Activated naive CD4-positive, alpha-beta T cell treated with anti-CD3 and anti-CD28 coated beads, Interleukin-2, amount 50 U/mL, for 24 hours (primary cell): ENCODE data around the gene XRCC1.

Experiments used
- H3K27ac Mint-ChIP-seq: one replicate; pipeline ENCODE4 v1.8.0; 2021; ENCODE audit warnings: mild to moderate bottlenecking, mixed read lengths
- H3K27me3 Mint-ChIP-seq: one replicate; pipeline ENCODE4 v1.8.0; 2021; ENCODE audit warnings: mixed read lengths
- H3K36me3 Mint-ChIP-seq: one replicate; pipeline ENCODE4 v1.8.0; 2021; ENCODE audit warnings: mixed read lengths
- H3K4me1 Mint-ChIP-seq: one replicate; pipeline ENCODE4 v1.8.0; 2021; ENCODE audit warnings: mixed read lengths
- H3K4me3 Mint-ChIP-seq: one replicate; pipeline ENCODE4 v1.8.0; 2021; ENCODE audit warnings: mild to moderate bottlenecking, mixed read lengths
- H3K9me3 Mint-ChIP-seq: one replicate; pipeline ENCODE4 v1.8.0; 2021; ENCODE audit warnings: mixed read lengths

XRCC1 gene

DNA sequence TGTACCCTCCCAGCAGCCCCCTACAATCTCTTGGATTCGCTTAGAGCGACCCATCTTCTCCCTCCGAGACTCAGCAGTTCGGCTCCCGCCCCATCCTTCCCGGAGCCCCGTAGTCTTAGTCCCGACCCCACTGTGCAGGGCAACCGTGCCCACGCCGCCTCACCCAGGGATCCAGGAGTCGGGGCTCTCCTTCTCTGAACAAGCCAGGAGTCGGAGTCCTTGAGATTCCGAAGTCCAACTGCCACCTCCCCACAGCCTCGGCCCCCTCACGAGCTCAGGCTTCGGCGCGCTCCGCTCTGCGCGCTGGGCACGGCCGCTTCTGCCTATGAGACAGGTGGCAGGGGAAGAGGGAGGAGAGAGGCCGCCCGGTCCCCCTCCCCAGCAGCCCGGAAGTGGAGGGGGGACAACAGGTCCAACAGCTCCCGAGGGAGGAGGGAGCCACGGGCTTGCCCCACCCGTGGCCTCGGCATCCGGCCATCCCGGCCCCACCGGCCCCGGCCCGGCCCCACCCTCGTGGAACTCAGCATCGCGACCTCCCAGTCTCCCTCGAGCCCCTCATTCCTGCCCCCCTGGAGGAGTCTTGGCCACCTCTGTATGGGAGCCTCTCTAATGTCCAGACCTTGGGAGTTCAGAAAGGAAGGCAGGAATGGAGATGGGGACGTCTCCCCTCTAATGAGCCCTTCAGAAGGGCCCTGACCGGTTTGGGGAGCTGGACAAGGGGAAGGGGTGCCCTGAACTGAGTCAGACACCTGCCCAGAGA is 70.7 kb downstream of the XRCC1 start, which contains the start of gene PHLDB3:
PHLDB3 (minus strand) TSS at position 321 of the 760 bp plus-strand sequence. CDS start 628 bp downstream, outside the sequence.
- Mint-ChIP-seq H3K27ac (peak within 1 kb of the TSS; percentile 97), H3K36me3 (peaks cover 7% of the 10 kb centered on the region), H3K4me3 (peak within 1 kb of the TSS; percentile 96), H3K9me3 (no peaks in the 10 kb centered on the region), H3K27me3 (no peaks in the 10 kb centered on the region), H3K4me1 (peaks cover 41% of the 10 kb centered on the region)

DNA sequence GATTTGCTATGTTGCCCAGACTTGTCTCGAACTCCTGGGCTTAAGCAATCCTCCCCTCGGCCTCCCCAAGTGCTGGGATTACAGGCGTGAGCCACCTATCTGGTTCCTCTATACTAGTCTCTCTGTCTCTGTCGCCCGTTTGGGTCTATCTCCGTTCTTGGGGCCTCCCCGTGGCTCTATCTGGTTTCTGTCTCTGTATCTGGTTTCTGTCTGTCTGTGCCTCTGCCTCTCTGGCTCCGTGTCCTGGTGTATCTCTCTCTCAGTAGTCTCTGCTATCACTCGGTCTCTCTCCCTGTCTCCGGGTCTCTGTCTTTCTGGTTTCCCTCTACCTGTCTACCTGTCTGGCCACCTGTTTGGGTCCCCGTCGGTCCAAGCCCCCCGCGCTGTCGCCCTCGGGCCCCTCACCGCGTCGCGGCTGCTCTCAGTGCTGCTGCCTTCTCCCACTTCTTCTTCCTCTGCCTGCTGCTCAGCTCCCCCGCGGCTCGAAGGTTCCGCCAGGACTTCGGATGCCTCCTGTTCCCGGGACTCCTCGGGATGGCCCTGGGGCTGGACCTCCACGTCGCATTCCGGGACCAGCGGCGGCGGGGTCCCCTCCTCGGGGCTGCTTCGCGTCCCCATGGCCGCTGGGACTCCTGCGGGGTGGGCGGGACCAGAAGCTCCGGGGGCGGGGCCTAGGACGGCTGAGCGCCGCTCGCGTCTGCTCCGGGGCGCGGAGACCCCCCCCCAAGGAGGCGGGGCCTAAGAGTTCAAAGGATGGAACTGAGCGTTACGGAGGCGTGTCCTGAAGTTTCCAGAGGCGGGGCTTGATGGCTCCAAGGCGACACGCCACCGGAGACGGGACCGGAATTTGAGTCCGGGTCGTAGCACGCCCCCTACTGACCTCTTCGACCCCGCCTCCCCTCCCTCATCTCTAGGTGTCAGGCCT is 71.6 kb downstream of the XRCC1 start:
- peak overlapping the region; percentile 97 for H3K27ac Mint-ChIP-seq

DNA sequence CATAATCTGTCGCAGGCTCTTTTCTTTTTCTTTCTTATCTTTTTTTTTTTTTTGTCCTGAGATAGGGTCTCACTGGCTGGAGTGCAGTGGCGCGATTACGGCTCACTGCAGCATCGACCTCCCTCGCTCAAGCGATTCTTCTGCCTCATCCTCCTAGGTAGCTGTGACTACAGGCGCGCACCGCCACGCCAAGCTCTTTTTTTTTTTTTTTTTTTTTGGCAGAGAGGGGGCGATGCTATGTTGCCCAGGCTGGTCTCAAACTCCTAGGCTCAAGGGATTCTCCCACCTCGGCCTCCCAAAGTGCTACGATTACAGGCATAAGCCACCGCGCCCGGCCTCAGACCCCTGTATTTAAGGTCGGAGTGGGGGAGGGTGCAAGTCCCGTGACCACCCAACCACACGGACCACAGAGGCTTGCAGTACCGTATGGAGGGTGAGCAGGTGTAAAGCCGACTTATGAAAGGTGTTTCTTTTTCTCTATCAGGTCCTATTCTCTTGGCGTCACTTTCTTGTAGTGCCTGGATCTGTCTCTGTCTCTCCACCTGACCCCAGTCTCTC is 72.8 kb downstream of the XRCC1 start:
- Mint-ChIP-seq H3K27ac (peak overlapping the region; percentile 63), H3K36me3 (peaks cover 7% of the 10 kb centered on the region), H3K27me3 (no peaks in the 10 kb centered on the region), H3K4me3 (peak overlapping the region; percentile 96), H3K4me1 (peaks cover 45% of the 10 kb centered on the region), H3K9me3 (no peaks in the 10 kb centered on the region)

More for the DNA sequence above, 71.6 kb downstream of the XRCC1 start:
- Mint-ChIP-seq H3K27me3 (no peaks in the 10 kb centered on the region), H3K4me1 (peaks cover 41% of the 10 kb centered on the region), H3K9me3 (no peaks in the 10 kb centered on the region), H3K36me3 (peaks cover 7% of the 10 kb centered on the region), H3K4me3 (peak overlapping the region; percentile 96)

DNA sequence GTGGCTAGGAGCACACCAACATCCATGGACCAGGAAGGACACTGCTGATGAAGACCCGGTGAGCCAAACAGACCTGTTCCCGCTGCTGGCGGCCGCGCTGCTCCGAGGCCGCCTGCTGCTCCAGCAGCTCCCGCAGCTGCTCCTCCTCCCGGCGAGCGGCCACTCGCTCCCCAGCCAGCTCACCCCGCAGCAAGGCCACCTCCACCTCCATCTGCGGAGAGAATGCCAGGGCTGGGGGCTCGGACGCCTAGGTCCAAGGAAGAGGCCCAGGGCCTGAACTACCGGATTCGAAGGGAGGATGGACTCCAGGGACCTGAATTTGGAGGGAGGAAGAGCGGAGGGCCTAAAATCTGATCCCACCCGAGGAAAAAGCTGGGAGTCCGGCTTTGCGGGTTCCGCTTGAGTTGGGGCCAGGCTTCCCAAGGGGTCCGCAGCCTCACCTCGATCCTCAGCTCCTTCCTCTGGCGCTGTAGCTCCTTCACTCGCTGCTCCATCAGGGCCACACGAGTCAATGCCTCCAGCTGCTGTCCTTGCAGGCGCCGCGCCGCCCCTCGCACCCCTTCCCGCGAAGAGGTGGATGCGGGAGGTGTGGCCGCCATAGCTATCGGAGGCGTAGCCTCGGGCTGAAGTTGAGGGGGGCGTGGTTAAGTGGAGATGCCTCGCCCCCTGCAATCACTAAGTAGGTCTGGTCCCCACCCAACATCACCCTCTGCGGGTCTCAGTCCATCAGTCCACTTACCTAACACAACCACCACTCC is 73.5 kb downstream of the XRCC1 start:
- H3K36me3 Mint-ChIP-seq: peaks cover 8% of the 10 kb centered on the region
- H3K27ac Mint-ChIP-seq: no peak overlapping the region
- no peaks in the 10 kb centered on the region for H3K27me3 Mint-ChIP-seq
- peaks cover 45% of the 10 kb centered on the region for H3K4me1 Mint-ChIP-seq
- H3K4me3 Mint-ChIP-seq: no peak overlapping the region
- H3K9me3 Mint-ChIP-seq: no peaks in the 10 kb centered on the region

DNA sequence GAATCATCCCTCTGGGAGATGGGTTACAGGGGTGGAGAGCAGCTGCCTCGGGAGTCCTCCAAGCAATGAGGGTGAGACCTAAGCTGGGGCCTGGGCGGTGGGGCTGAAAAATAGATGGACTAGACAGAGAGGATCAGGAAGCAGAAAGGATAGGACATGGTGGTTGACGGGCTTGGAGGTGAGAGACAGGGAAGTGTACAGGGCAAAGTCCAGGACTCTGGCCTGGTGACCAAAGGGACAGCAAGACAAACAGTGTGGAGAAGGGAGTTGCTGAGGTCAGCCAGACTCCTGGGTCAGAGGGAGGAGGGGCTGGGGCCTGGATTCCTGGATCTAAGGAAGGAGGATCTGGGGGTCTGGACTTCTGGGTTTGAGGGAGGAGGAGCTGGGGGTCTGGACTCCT is 76.3 kb downstream of the XRCC1 start:
- peaks cover 34% of the 10 kb centered on the region for H3K4me1 Mint-ChIP-seq
- H3K36me3 Mint-ChIP-seq: peaks cover 16% of the 10 kb centered on the region
- H3K27ac Mint-ChIP-seq: no peak overlapping the region
- H3K4me3 Mint-ChIP-seq: no peak overlapping the region
- H3K9me3 Mint-ChIP-seq: no peaks in the 10 kb centered on the region
- H3K27me3 Mint-ChIP-seq: no peaks in the 10 kb centered on the region

DNA sequence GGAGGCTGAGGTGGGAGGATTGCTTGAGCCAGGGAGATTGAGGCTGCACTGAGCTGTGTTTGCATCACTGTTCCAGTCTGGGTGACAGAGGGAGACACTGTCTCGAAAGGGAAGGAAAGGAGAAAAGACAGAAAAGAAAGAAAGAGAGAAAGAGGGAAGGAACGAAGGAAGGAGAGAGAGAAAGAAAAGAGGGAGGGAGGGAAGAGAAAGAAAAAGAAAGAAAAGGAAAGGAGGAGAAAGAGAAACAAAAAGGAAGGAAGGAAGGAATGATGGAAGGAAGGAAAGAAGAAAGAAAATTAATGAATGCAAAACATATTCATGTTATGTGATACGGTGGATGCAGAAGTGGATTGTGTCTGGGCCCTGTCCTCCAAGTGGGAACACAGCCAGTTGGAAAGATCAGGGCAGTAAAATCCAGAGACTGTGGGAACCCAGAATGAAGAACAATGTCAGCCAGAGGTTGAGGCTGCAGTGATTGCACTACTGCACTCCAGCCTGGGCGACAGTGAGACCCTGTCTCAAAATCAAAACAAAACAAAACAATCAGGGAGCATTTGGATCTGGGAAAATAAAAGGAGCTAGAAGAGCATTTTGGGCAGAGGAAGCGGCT is 77.0 kb downstream of the XRCC1 start:
- peaks cover 16% of the 10 kb centered on the region for H3K36me3 Mint-ChIP-seq
- no peaks in the 10 kb centered on the region for H3K9me3 Mint-ChIP-seq
- peaks cover 28% of the 10 kb centered on the region for H3K4me1 Mint-ChIP-seq
- H3K4me3 Mint-ChIP-seq: no peak overlapping the region
- no peaks in the 10 kb centered on the region for H3K27me3 Mint-ChIP-seq
- no peak overlapping the region for H3K27ac Mint-ChIP-seq

DNA sequence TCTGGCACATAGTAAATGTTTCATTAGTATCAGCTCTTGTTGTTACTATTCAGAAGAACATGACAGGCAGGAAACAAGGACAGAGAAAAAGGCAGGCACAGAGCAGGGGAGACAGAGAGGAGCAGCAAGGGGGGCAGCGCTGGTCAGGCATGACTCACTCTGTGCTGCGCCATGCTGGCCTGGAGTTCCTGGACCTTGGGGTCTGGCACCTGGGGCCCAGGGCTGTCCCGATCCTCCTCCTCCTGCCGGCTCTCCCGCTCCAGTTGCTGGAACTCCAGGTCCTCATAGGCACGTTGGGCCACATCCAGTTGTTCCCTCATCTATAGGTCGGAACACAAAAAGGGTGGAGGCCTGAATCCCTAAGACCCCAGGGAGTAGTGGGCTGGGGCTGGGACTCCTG is 78.4 kb downstream of the XRCC1 start:
- Mint-ChIP-seq H3K4me3 (no peak overlapping the region), H3K27me3 (no peaks in the 10 kb centered on the region), H3K9me3 (no peaks in the 10 kb centered on the region), H3K4me1 (peaks cover 15% of the 10 kb centered on the region), H3K27ac (no peak overlapping the region), H3K36me3 (peaks cover 13% of the 10 kb centered on the region)

DNA sequence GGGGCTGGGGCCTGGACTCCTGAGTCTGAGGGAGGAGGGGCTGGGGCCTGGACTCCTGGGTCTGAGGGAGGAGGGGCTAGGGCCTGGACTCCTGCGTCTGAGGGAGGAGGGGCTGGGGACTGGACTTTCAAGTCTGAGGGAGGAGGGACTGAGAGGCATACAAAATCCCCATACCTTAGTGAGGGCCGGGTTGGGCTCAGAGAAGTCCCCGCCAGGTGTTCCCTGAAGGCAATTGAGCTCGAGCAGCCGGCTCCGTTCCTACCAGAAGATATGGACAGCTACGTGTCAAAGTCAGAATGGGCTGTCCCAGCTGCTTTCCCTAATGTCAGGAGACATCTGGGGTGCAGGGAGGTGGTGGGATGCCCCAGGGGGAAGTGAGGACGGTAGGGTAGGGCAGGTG is 80.2 kb downstream of the XRCC1 start:
- H3K27me3 Mint-ChIP-seq: no peaks in the 10 kb centered on the region
- peaks cover 12% of the 10 kb centered on the region for H3K36me3 Mint-ChIP-seq
- no peaks in the 10 kb centered on the region for H3K9me3 Mint-ChIP-seq
- H3K4me3 Mint-ChIP-seq: no peak overlapping the region
- peaks cover 10% of the 10 kb centered on the region for H3K4me1 Mint-ChIP-seq
- H3K27ac Mint-ChIP-seq: no peak overlapping the region
